Measurements from ENCODE around the gene GLT8D2. TPM values are rescaled to one million over a fixed set of nuclear protein-coding genes. Genes with fewer than 3 reads are reported as not detected.

Gene GLT8D2
- total RNA-seq, 4 donors from 2014 or later, result 8.1 to 31.6 (median 13.8) TPM

- DNase-seq (ENCODE audit: low spot score), result no peak
- ATAC-seq (ENCODE audit: low FRiP score), result no peak
- TF ChIP-seq CTCF (IDR thresholded peaks at IDR 0.05), result no peak
These were observed 30.8 kb upstream of the GLT8D2 start for GRCh38 chr12:104080764-104081163.

GRCh38 chr12:104079024-104079423 is 29.0 kb upstream of the GLT8D2 start:
- ATAC-seq (ENCODE audit: low FRiP score) (no peak), DNase-seq (ENCODE audit: low spot score) (no peak)
- no peak for TF ChIP-seq CTCF (IDR thresholded peaks at IDR 0.05)

GRCh38 chr12:104073699-104074098 is 23.7 kb upstream of the GLT8D2 start:
- no peak for TF ChIP-seq CTCF (IDR thresholded peaks at IDR 0.05)
- ATAC-seq (ENCODE audit: low FRiP score) (no peak), DNase-seq (ENCODE audit: low spot score) (no peak)

GRCh38 chr12:104072099-104072498 is 22.1 kb upstream of the GLT8D2 start:
- TF ChIP-seq CTCF (IDR thresholded peaks at IDR 0.05), result no peak
- ATAC-seq (ENCODE audit: low FRiP score), result no peak
- DNase-seq (ENCODE audit: low spot score), result no peak

- DNase-seq (ENCODE audit: low spot score), result no peak
- no peak for TF ChIP-seq CTCF (IDR thresholded peaks at IDR 0.05)
- ATAC-seq (ENCODE audit: low FRiP score), result no peak
These were observed 14.9 kb upstream of the GLT8D2 start for GRCh38 chr12:104064842-104065427.

GRCh38 chr12:104064031-104064841 is 14.2 kb upstream of the GLT8D2 start, which contains the start of gene HCFC2:
HCFC2 (plus strand) TSS chr12:104064531; CDS start chr12:104064561, 30 bp downstream.
- peak; percentile 58 for DNase-seq (ENCODE audit: low spot score)
- ATAC-seq (ENCODE audit: low FRiP score), result peak; percentile 99
- no peak for TF ChIP-seq CTCF (IDR thresholded peaks at IDR 0.05)

- no peak for TF ChIP-seq CTCF (IDR thresholded peaks at IDR 0.05)
These were observed 13.7 kb upstream of the GLT8D2 start for GRCh38 chr12:104063712-104064030.

More at GRCh38 chr12:104063712-104064030, 13.7 kb upstream of the GLT8D2 start:
- ATAC-seq (ENCODE audit: low FRiP score) (peak; percentile 27), DNase-seq (ENCODE audit: low spot score) (no peak)

All from omental fat pad (tissue), 4 donors.